Psoas muscle (tissue), 8 donors: ENCODE measurements around the gene ZNF618. TPM values are rescaled to one million over a fixed set of nuclear protein-coding genes. Genes with fewer than 3 reads are reported as not detected.
A peak's percentile ranks its signal among the peaks of the same experiment; 100 is the strongest.

Source experiments
- ATAC-seq, 4 donors: fragments of 200-7000 bp; cut with Tn5 transposase; one replicate each; pipeline ENCODE4 v1.9.1; 2020; ENCODE audit warnings: moderate library complexity in 3 of 4, mild to moderate bottlenecking in 2 of 4
- DNase-seq, 2 donors: peaks; one replicate each; pipeline ENCODE4 v3.0.0-alpha.2; 2020
- H3K27ac ChIP-seq: fragments of 200-600 bp; one replicate; pipeline ENCODE4 v1.8.0; 2022
- H3K27me3 ChIP-seq, 3 donors: fragments of 200-600 bp in 1 of 3; one replicate each; pipeline versions ENCODE4 v1.6.1 to v1.8.0; 2013 to 2022; ENCODE audit warnings: low read length in 2 of 3, mild to moderate bottlenecking in 2 of 3, moderate library complexity in 1 of 3; ENCODE audit not compliant: insufficient read depth in 3 of 3
- H3K36me3 ChIP-seq, 2 donors: fragments of 200-600 bp in 1 of 2; one replicate each; pipeline versions ENCODE4 v1.6.1 to v1.8.0; 2013 to 2022; ENCODE audit warnings: low read depth in 1 of 2, mild to moderate bottlenecking in 1 of 2, moderate library complexity in 1 of 2; ENCODE audit not compliant: insufficient read depth in 1 of 2
- H3K4me1 ChIP-seq: fragments of 200-600 bp; one replicate; pipeline ENCODE4 v1.8.0; 2022
- H3K4me3 ChIP-seq: fragments of 200-600 bp; one replicate; pipeline ENCODE4 v1.8.0; 2022; ENCODE audit warnings: mild to moderate bottlenecking
- H3K9me3 ChIP-seq: fragments of 200-600 bp; one replicate; pipeline ENCODE4 v1.8.0; 2022
- WGBS, 3 donors: extraction: QIAGEN DNeasy Blood & Tissue Kit; methylation state at CpG; one replicate each; pipeline versions ENCODE4 v1.1.6 to v1.1.7; 2013; 5-methylcytosine and 5-hydroxymethylcytosine counted together
- intact Hi-C, 2 donors: fragments of 100-400 bp; cut with DNase I; formaldehyde crosslinking; loops; one replicate each; pipeline versions ENCODE4 v1.11.0 to v1.14.2; 2022
- polyA plus RNA-seq, 3 donors: library from polyadenylated mRNA; stranded (reverse); fragments of 200-250 nt; gene quantifications; one replicate each; pipeline ENCODE4 v1.2.3, GENCODE V29; 2013
- total RNA-seq, 4 donors: library from RNA; stranded (reverse); fragmentation: NEBNext Ultra II Directional in 2 of 4; extraction: Animal tissue kit (Norgen Biotek cat#: 25700) in 2 of 4; gene quantifications; one replicate each; pipeline versions ENCODE4 v1.2.1 to v1.2.4, GENCODE V29; 2021 to 2023
- TF ChIP-seq, protein P1 (sequence below): fragments of 200-600 bp; IDR thresholded peaks from one replicate; pipeline ENCODE4 v1.8.0; 2022; ENCODE audit warnings: antibody characterized with exemption
- donor health status: healthy with polysubstance abuse.
- donor health status: DM: no; HTN: no; CAD: no; lungs with moderate emphysema.
- donor health status: Bipolar disorder and iron deficiency.
- donor health status: healthy.
- donor health status: DM: yes; HTN: yes; CAD: no.
- donor health status: DM: no; HTN: no; CAD: no.
- donor health status: DM: no; HTN: no; CAD: no.
- donor health status: DM: yes; HTN: yes; CAD: no.

The ZNF618 gene
- total and polyA plus RNA-seq, 7 donors = 0.31 to 2.7 (median 1.2) TPM

DNA sequence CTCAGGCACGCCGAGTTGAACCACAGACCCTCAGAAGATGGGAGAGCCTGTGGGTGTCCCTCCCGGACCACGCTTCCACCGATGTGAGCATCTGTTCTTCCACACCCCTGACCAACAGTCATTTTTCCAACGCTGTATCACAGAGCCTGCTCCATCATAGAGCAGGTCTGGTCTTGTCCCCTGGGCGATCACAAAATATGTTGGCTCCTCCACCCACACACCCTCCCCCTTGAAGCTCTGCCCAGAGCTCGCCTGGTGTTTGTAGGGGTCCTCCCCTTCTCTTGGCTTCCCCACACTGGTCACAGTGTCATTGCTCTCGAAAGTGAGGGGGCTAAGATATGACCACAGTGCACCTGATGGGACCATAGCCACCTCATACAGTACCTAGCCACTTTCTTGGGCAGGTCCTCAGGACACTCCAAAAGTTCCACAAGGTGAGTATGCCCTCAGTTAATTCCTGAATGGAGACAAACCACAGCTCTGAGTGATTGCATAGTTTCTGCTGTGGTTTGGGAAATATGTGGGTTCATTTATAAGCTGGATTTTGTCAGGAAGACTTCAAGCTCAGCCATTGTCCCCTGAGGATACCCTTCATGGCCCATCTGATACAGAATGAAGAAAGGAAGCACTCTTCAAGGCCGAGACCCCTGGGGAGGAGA is 3.5 kb upstream of the ZNF618 start:
- DNase-seq (no peak), ATAC-seq (no peak)
- Histone ChIP-seq H3K9me3 (no peaks in the 10 kb centered on the region), H3K27me3 (no peaks in the 10 kb centered on the region), H3K4me1 (peaks cover 5% of the 10 kb centered on the region), H3K27ac (no peak overlapping the region), H3K4me3 (no peak overlapping the region), H3K36me3 (no peaks in the 10 kb centered on the region)
- intact Hi-C loops = loop anchor here in 1 of 2 donors (2.0 to 10.0 kb wide), 2 partner anchors 88 to 188 kb away; no protein-coding TSS in a partner anchor
- TF ChIP-seq, protein P1, sequence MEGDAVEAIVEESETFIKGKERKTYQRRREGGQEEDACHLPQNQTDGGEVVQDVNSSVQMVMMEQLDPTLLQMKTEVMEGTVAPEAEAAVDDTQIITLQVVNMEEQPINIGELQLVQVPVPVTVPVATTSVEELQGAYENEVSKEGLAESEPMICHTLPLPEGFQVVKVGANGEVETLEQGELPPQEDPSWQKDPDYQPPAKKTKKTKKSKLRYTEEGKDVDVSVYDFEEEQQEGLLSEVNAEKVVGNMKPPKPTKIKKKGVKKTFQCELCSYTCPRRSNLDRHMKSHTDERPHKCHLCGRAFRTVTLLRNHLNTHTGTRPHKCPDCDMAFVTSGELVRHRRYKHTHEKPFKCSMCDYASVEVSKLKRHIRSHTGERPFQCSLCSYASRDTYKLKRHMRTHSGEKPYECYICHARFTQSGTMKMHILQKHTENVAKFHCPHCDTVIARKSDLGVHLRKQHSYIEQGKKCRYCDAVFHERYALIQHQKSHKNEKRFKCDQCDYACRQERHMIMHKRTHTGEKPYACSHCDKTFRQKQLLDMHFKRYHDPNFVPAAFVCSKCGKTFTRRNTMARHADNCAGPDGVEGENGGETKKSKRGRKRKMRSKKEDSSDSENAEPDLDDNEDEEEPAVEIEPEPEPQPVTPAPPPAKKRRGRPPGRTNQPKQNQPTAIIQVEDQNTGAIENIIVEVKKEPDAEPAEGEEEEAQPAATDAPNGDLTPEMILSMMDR = no peak
- WGBS, 3 donors = 69 to 72% (median 70%) methylated on average over 10 of the region's 10 CpGs

DNA sequence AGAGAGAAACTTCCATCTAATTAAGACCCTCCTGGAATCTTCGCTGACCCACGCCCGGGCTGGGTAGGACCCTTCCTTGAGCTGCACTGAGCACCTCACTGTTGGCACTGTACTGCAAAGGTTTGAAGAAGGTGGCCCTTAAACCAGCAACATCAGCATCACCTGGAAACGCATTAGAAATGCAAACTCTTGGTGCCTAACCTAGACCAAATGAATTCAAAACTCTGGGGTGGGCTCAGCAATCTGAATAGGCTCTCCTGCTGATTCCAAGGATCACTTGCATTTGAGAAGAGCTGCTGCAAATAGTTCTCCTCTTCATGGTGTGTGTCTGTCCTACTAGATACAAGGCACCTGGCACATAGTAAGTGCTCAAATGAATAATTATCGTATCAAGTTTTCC is 2.7 kb upstream of the ZNF618 start:
- intact Hi-C loops = loop anchor here in 1 of 2 donors (2.0 to 10.0 kb wide), 2 partner anchors 87 to 189 kb away; no protein-coding TSS in a partner anchor
- no peaks in the 10 kb centered on the region for H3K9me3 ChIP-seq
- WGBS, 3 donors = 89 to 95% (median 90%) methylated on average over 5 of the region's 5 CpGs
- DNase-seq = no peak
- no peak for ATAC-seq
- no peak overlapping the region for H3K4me3 ChIP-seq
- no peak overlapping the region for H3K27ac ChIP-seq
- H3K4me1 ChIP-seq = peaks cover 5% of the 10 kb centered on the region
- H3K36me3 ChIP-seq = no peaks in the 10 kb centered on the region
- no peaks in the 10 kb centered on the region for H3K27me3 ChIP-seq
- TF ChIP-seq, protein P1 = no peak

DNA sequence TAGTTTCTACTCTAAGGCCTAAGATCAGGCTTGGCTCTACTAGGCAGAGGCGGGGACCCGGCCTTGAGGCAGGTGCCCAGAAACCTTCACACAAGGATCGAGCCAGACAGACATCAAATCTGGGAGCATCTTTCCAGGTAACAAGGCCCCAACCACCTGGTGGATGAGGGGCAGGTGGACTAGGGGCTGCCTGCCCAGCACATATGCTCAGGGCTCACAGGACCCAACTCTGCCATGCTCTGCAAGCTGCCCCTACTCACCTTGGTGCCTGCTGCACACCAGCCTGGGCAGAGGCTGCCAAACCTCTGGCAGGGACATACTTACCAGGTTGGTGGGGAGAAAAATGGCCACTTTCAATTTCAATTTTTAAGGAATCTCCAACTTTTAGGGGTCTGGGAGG is 2.2 kb upstream of the ZNF618 start:
- no peak for ATAC-seq
- TF ChIP-seq, protein P1 = no peak
- 91 to 93% (median 93%) methylated on average over 3 of the region's 3 CpGs for WGBS, 3 donors
- Histone ChIP-seq H3K27ac (no peak overlapping the region), H3K4me3 (no peak overlapping the region), H3K4me1 (peaks cover 5% of the 10 kb centered on the region), H3K27me3 (no peaks in the 10 kb centered on the region), H3K9me3 (no peaks in the 10 kb centered on the region), H3K36me3 (no peaks in the 10 kb centered on the region)
- intact Hi-C loops = loop anchor here in 1 of 2 donors (2.0 to 10.0 kb wide), 2 partner anchors 87 to 189 kb away; no protein-coding TSS in a partner anchor
- DNase-seq = no peak

DNA sequence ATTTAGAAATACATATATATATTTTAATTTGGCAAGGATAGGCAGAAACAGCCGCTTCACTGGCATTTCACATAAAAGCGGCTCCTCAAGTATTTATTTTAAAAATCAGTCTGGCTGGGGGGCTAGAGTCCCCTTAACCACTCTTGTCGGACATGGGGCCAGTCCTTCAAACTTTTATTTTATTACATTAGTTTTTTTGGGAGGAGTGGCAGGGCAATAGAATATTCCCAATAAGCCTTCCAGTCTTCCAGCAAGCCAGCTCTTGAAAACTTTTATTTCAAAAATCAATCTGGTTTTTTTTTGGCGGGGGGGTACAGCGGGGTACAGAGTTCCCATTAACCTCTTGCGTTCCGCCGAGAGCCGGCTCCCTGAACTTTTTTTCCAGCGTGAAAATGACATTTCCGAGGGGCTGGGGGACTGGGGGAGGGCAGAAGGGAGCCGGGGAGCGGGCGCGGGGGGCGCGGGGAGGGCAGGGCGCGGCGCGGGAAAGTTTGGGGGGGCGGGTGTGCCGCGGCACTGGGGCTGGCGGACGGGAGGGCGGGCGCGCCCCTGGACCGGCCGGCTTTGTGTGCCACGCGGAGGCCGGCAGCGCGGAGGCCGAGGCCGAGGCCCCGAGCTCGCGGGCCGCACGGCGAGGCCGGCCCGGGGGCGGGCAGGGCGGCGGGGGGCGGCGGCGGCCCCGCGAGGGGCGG is 504 bp upstream of the ZNF618 start:
- TF ChIP-seq, protein P1 = no peak
- peak in 3 of 4 donors; percentile 46 to 50 (median 49) for ATAC-seq
- peak in 1 of 2 donors; percentile 21 for DNase-seq
- Histone ChIP-seq H3K9me3 (no peaks in the 10 kb centered on the region), H3K4me3 (peak overlapping the region; percentile 53), H3K36me3 (no peaks in the 10 kb centered on the region), H3K27me3 (no peaks in the 10 kb centered on the region), H3K4me1 (peaks cover 5% of the 10 kb centered on the region), H3K27ac (no peak overlapping the region)
- intact Hi-C loops = loop anchor here in 1 of 2 donors (10.0 kb wide), 1 partner anchor 191 kb away; no protein-coding TSS in a partner anchor
- 6 to 20% (median 7%) methylated on average over 15 to 49 of the region's 55 CpGs for WGBS, 3 donors
